ENCODE data around the gene PLP2.

PLP2 gene

DNA sequence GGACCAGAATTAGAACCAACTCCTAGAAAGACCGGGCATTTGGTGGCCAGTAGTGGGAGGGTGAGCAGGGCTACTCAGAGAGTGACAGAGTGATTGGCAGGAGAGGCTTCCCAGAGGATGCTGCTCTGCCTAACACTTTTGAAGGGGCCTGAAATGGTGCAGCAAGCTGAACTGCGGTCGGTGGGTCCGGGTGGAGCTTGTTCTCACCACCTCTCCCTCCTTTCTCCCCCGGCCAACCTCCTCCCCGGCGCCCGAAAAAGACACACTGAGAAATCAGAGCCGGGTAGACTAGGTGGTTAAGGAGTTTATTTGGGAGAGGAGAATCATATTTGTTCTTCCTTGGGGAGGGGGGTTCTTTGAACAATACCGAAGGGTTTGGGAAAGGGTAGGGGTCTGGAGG lies 15.8 kb downstream of the PLP2 start:
- DNase-seq: no peak

DNA sequence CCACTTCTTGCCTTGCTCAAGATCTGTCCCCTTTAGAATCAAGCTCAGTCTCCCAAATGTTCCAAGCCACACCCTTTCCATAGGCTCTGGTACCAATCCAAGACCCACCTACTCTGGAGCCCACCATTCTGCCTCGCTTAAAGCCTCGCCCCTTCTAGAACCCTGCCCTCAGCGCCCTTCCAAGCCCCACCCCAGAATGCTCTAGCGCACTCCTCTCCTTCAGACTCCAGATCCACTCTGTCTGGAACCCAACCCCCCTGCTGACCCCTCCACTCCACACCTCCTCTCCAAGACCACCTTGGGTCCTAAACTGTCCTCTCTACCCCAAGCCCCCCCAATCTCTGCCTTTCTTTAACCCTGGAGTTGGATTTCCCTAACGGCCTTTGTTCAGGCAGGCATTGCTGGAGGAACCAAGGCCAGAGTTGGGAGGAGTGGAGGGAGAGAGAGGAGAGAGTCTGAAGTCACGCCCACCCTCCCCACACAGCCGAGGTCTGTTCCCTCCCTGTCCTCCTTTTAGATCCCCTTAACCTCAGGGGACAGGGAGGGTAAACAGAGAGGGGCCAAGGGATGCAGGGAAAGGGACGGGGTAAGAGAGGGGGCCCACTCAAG lies 16.9 kb downstream of the PLP2 start:
- DNase-seq: no peak

DNA sequence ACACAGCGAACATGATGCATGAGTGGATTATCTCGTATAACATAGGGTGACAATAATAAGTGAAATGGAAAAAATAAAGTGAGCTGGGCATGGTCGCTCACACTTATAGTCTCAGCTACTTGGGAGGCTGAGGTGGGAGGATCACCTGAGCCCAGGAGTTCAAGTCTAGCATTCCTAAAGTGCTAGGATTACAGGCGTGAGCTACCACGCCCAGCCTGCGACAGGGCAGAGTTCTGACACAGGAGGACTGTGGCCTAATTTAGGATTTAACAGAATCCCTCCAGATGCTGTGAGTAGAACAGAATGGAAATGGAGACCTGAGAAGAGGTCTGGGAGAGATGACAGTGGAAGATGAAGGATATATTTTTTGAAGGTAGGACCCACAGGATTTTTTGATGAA lies 17.9 kb downstream of the PLP2 start:
- no peak for DNase-seq

DNA sequence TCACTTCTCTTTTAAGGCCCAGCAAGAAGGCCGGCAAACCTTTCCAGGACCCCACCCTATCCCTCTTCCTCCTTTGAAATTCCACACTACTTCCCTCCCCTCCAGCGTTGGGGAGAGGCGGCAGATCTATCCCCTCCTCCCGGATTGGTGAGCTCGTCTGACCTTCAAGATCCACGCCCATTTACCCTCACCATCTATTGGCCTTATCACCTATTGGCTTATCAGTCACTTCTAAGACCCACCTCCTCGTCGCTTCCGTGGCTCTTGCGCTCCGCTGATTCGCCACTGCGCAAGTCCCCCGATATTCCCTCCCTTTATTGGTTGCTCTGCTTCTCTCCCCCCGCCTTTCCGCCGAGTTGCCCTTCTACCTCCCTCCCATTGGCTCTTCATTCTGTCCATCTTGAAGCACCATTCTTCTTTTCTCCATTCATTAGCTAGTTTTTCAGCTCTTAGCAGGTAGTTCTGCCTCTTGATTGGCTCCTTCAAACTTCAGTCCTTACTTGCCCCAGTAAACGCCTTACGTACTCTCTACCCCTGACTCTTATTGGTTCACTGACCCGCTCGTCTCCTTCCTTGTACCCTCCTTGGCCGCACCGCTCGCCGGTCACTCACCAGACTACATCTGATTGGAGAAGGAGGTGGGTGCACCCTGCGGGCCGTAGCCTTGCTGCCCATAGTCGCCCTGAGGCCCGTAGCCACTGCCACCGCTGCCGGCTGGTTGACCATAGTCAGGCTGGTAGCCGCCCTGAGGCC lies 19.3 kb downstream of the PLP2 start:
- DNase-seq: peak; percentile 91 to 96

- peak in 1 of 2 experiments; percentile 19 for DNase-seq
Measured at GRCh38 chrX:49191574-49192011, 19.9 kb downstream of the PLP2 start.

GRCh38 chrX:49192722-49193328 lies 21.1 kb downstream of the PLP2 start:
- peak in 1 of 2 experiments; percentile 33 for DNase-seq

DNA sequence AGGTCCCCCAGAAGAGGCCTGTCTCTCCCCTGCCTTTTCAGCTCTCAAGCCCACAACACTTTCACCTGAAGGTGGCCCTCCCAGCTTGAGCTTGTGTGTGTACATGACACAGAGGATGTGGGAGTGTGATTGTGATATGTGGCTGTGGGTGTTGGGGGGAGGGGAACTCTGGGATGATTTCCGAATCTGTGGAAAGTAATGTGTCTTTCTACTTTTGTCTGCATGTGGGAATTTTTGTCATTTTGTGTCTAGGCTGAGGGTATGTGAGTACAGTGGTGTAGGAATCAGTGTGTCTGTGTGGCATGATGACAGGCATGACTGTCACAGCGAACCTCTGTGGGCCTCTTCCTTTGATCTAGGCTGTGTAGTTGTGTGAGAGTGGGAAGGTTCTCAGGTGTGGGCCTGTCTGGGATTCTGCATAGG lies 21.9 kb downstream of the PLP2 start:
- no peak for DNase-seq

DNA sequence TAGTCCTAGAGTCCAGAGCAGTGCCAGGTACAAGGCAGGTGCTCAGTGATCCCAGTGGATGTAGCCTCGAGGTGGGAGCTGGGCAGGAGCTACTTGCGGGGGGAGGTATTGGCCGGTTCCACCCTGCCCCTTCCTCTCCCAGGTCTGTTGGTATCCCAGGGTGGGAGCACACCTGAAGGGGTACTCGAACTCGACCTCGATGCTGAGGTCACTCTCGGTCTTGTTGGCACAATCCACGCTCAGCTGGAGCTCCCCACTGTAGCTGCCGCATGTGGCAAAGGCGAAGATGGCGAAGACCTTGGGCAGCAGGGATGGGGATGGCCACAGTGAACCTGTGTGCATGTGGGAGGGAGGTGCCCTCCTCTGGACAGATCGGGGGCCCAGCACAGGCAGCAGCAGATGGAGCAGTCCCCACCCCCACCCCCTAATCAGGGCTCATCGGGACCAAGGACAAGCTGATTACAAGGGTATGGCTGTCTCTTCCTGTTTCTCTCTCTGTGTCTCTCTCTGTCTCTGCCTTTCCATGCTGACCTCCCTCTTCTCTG lies 25.9 kb downstream of the PLP2 start:
- no peak for DNase-seq

DNA sequence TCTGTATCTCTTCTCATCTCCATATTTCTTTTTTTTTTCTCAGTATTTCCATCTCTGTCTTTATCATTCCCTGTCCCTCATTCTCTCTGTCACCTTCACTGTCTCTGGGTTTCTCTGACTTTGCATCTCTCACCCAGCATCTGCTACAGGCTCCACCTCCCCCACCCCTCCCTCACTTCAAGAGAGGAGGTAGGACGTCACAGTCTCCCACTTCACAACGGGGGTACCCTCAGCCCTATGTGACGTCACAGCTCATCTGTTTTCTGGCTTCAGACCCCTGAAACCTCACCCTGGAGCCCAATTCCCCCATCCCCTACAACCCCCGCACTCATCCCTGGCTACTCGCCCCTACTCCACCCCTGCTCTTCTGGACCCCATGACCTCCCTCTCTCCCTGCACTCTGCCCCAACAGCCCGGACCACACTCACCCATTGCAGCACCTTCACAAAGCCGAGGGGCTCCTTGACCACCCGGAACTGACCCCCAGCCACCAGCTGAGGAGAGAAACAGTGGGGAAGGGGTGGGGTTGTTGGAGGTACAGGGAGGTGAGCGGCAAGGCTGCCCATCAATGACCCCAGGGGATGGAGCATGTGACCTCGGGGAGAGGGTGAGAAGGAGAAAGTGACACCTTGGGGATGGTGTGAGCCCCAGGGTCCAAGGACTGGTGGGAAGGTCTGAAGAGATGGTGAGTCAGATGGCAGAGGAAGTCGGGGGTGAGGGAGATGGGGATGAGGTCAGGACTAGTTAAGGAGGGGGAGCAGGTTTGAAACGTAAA lies 27.0 kb downstream of the PLP2 start:
- no peak for DNase-seq

GRCh38 chrX:49199315-49199595 lies 27.6 kb downstream of the PLP2 start:
- no peak for DNase-seq

- DNase-seq: peak; percentile 66 to 86
Measured at GRCh38 chrX:49199906-49200771, 28.4 kb downstream of the PLP2 start, which contains the start of gene SYP. SYP (minus strand) TSS chrX:49200193; CDS start chrX:49200186, 7 bp downstream.

GRCh38 chrX:49202022-49202421 lies 30.3 kb downstream of the PLP2 start:
- no peak for DNase-seq

GRCh38 chrX:49203536-49203935 lies 31.8 kb downstream of the PLP2 start:
- DNase-seq: no peak

DNA sequence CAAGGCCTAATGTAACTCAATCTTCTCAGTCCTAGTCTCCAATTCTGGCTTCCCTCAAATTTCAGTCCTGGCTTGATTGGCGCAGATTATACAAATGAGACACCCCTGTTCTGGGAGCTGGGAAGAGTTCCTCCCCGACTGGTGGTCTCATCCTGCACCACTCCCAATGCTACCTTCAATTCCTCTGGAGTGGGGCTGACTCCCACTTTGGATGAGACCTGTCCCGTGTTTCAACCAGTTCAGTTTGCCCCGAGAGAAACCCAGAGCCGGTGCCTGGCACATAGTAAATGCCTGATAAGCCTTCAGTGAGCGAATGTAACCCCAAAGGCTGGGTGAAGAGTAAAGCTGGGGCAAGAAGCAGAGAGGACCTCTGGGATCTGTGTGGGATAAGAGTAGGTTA lies 32.3 kb downstream of the PLP2 start:
- DNase-seq: no peak

DNA sequence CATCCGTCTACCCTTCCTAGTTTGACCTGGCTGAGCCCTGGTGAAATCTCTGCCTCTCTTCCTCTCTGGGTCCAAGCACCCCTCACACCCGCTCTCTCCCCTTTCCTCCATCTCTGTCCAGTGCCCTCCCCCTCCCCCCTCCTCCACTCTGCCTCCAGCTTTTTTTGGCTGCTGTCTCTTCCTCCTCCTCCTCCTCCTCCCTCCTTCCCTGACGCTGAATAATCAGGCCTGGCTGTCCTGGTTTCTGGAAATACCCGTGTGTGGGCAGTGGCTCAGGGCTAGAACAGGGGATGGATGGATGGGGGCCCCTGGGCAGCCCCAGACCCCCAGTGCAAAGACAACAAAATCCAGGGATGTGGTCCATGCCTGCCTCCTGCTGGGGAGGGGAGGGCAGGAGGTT lies 33.0 kb downstream of the PLP2 start:
- DNase-seq: no peak

- no peak for DNase-seq
Measured at GRCh38 chrX:49205443-49205842, 33.7 kb downstream of the PLP2 start.

DNA sequence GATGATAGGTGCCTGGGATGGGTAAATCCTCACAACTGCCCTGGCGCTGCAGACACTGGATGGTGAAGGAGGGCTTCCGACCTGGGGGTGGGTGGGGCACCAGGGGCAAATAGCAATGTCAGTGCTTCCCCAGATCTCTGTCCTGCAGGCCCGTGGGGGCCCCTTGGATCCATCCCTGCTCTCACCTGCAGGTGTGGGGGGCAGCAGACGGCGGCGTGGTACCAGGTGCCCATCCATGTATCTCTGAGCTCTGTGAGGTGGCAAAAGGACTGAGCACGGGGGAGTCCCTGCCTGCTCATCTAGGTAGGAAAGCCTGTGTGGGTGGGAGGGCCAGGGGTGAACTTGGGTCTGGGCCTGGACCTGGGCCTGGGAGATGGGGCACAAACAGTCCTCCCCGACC lies 34.8 kb downstream of the PLP2 start:
- no peak for DNase-seq

DNA sequence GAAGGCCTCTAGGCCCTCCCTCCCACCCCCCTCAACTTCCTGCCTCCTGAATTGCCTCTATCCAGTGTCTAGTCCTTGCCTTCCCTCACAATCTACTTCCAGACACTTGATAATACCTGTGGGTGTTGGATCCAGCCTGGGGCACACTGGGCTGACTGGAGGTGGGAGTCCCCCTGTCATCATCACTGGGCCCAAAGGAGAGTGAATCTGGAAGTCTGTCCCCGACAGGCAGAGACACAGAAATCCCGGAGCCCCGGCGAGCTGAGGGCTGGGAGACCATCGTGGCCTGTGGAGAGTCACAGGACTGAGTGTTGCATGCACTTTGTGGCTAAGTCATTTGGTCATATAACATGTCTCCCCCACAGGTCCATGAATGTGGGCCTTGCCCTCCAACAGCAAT lies 36.7 kb downstream of the PLP2 start:
- no peak for DNase-seq

DNA sequence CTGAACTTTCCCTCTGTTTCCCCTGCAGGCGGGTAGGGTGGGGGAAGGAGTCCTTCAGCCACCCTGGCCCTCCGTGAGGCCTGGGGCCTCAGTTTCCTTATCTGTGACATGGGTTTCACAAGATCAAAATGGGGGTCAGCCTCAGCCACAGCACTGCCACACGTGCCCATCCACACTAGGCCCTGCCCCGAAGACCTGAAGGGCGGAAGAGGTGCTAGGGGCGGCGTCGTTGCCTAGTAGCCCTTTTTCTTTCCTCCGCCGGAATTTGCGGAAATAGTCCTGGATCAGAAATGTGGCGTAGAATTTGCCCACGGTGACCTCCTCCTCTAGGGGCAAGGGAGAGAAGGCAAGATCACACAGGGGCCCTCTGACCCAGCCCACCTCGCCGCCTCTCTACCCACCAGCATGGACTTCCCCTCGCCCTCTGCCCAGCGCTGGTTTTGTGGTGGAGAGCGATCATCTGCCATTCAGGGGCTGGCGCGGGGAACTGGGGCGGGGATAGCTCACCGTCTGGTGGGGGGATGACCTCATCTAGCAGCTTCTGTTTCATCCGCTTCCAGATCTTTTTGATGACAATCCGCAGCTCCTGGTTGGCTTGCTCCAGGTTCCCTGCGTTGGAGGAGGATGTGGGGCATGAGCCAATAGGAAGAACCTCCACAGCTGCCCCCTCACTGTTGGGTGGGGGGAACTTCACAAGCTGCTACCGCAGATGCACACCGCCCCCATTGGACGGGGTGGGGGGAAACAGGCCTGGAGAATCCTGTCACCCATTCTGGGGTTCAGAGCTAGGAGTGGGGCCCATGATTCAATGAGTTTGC lies 37.9 kb downstream of the PLP2 start:
- peak; percentile 39 to 67 for DNase-seq

DNA sequence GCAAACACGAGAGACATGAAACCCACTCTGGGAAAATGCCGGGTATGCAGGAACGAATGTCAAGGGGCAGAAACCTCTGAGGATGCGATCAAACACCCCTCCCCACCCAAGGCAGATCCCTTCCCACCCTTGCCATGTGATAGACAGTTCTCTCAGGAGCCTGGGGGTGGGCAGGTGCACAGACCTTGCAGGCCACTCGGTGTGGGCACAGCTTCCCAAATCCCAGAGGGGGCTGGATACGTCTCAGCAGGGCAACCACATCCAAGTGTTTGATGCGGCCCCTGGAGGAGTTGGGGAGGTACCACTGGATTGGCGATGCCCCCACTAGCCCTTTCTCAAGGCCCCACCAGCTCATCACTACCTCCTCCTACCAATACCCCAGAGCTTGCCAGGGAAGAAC lies 38.7 kb downstream of the PLP2 start:
- no peak for DNase-seq

GRCh38 chrX:49211074-49211473 lies 39.4 kb downstream of the PLP2 start:
- DNase-seq: no peak
